ENCODE data around the gene C20orf144.

- TF ChIP-seq, protein P1, sequence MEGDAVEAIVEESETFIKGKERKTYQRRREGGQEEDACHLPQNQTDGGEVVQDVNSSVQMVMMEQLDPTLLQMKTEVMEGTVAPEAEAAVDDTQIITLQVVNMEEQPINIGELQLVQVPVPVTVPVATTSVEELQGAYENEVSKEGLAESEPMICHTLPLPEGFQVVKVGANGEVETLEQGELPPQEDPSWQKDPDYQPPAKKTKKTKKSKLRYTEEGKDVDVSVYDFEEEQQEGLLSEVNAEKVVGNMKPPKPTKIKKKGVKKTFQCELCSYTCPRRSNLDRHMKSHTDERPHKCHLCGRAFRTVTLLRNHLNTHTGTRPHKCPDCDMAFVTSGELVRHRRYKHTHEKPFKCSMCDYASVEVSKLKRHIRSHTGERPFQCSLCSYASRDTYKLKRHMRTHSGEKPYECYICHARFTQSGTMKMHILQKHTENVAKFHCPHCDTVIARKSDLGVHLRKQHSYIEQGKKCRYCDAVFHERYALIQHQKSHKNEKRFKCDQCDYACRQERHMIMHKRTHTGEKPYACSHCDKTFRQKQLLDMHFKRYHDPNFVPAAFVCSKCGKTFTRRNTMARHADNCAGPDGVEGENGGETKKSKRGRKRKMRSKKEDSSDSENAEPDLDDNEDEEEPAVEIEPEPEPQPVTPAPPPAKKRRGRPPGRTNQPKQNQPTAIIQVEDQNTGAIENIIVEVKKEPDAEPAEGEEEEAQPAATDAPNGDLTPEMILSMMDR (conservative IDR thresholded peaks at IDR 0.05; ENCODE audit: low read depth in 2 of 2): no peak
- TF ChIP-seq POLR2AphosphoS5 (IDR thresholded peaks at IDR 0.05; ENCODE audit: low read depth): no peak
- TF ChIP-seq EZH2 (IDR thresholded peaks at IDR 0.05; ENCODE audit: low read depth, unreplicated experiment): no peak
- no peak for TF ChIP-seq REST (IDR thresholded peaks at IDR 0.05; ENCODE audit: unreplicated experiment)
- no peak for TF ChIP-seq NANOG (IDR thresholded peaks at IDR 0.05; ENCODE audit: borderline replicate concordance)
- no peak for TF ChIP-seq EZH2phosphoT487 (IDR thresholded peaks at IDR 0.05; ENCODE audit: unreplicated experiment)
- TF ChIP-seq ZNF331 (CRISPR knock-in tag; IDR thresholded peaks at IDR 0.05; ENCODE audit: low read depth): no peak
- TF ChIP-seq ZNF114 (CRISPR knock-in tag; IDR thresholded peaks at IDR 0.05): no peak
- TF ChIP-seq CREB1 (CRISPR knock-in tag; IDR thresholded peaks at IDR 0.05; ENCODE audit: low read depth): no peak
- TF ChIP-seq, protein P2, sequence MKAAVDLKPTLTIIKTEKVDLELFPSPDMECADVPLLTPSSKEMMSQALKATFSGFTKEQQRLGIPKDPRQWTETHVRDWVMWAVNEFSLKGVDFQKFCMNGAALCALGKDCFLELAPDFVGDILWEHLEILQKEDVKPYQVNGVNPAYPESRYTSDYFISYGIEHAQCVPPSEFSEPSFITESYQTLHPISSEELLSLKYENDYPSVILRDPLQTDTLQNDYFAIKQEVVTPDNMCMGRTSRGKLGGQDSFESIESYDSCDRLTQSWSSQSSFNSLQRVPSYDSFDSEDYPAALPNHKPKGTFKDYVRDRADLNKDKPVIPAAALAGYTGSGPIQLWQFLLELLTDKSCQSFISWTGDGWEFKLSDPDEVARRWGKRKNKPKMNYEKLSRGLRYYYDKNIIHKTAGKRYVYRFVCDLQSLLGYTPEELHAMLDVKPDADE (IDR thresholded peaks at IDR 0.05): no peak
- TF ChIP-seq JUNB (IDR thresholded peaks at IDR 0.05; ENCODE audit: unreplicated experiment): no peak
- TF ChIP-seq STAT1 (IDR thresholded peaks at IDR 0.05; ENCODE audit: unreplicated experiment): no peak
Observed at GRCh38 chr20:33693741-33694638, 31.9 kb downstream of the C20orf144 start.
